K562 (cell line): ENCODE results near the gene MMP21. TPM values are rescaled to one million over a fixed set of nuclear protein-coding genes. Genes with fewer than 3 reads are reported as not detected.
A peak's percentile ranks its signal among the peaks of the same experiment; 100 is the strongest.

ENCODE experiments used
- ATAC-seq: fragments of 200-7000 bp; cut with Tn5 transposase; 3 replicates; pipeline ENCODE4 v1.9.1; 2020; ENCODE audit warnings: moderate library complexity
- BruUV-seq: library from RNA; stranded (reverse); fragments of 400-500 nt; replicated peaks from 2 replicates; lab custom pipeline; 2021; lab: Mats Ljungman, UMichigan
- CTCF ChIA-PET: fragments of 300-600 bp; formaldehyde crosslinking; extraction: SDS; loops from one replicate; lab custom pipeline; 2021; ENCODE audit warnings: low intra/inter-chr PET ratio; lab: Yijun Ruan, JAX
- POLR2A ChIA-PET: fragments of 300-600, 350-650 bp; sonication (Branson Sonifier 250); formaldehyde crosslinking; extraction: SDS; loops from one replicate; lab custom pipeline; 2021; ENCODE audit warnings: antibody characterized with exemption, inconsistent platforms; lab: Yijun Ruan, JAX
- DNase-seq, 4 experiments: peaks; one replicate each; pipeline versions ENCODE4 v3.0.0 to v3.0.0-alpha.2; 2011 to 2018; ENCODE audit warnings: low spot score in 3 of 4, mixed read lengths in 3 of 4; ENCODE audit errors: extremely low read depth in 1 of 4
- FAIRE-seq: peaks from 2 replicates; lab custom pipeline; 2011; peaks lifted over from hg19 to GRCh38; lab: Jason Lieb, UNC
- H2AFZ ChIP-seq: 2 replicates; pipeline ENCODE4 v1.6.0; 2011; ENCODE audit warnings: low read depth, low read length, control low read depth, inconsistent platforms
- H3K27ac ChIP-seq: fragments of 200-600 bp; 3 replicates; pipeline ENCODE4 v1.8.0; 2011; ENCODE audit warnings: low read depth, mild to moderate bottlenecking, control low read depth, inconsistent platforms, low read length, moderate library complexity, mixed read lengths; ENCODE audit errors: extremely low read depth
- H3K27me3 ChIP-seq, 2 experiments: fragments of 300-600 bp in 1 of 2; 2 replicates in 1 of 2; 3 replicates in 1 of 2; pipeline versions ENCODE4 v1.6.0 to v1.8.0; 2011; ENCODE audit warnings: inconsistent platforms in 2 of 2, low read length in 2 of 2, mild to moderate bottlenecking in 1 of 2, mixed read lengths in 1 of 2, moderate library complexity in 1 of 2; ENCODE audit not compliant: control insufficient read depth in 2 of 2, insufficient read depth in 2 of 2
- H3K36me3 ChIP-seq: fragments of 300-600 bp; 3 replicates; pipeline ENCODE4 v1.8.0; 2011; ENCODE audit warnings: mild to moderate bottlenecking, low read length, inconsistent platforms; ENCODE audit not compliant: control insufficient read depth, insufficient read depth
- H3K4me1 ChIP-seq, 2 experiments: fragments of 200-600 bp in 1 of 2; replicated peaks in 1 of 2; 2 replicates in 1 of 2; 3 replicates in 1 of 2; pipeline versions ENCODE4 v1.5.1 to v1.8.0; 2011; ENCODE audit warnings: inconsistent platforms in 2 of 2, low read length in 2 of 2, mild to moderate bottlenecking in 1 of 2, mixed read lengths in 1 of 2, moderate library complexity in 1 of 2; ENCODE audit not compliant: control insufficient read depth in 2 of 2, insufficient read depth in 2 of 2
- H3K4me2 ChIP-seq: 2 replicates; pipeline ENCODE4 v1.6.1; 2011; ENCODE audit warnings: low read length, control low read depth, inconsistent platforms, mixed read lengths; ENCODE audit not compliant: insufficient read depth
- H3K4me3 ChIP-seq: fragments of 200-600 bp; sonication (generic), shearing (Covaris generic); 2 replicates; pipeline ENCODE4 v1.5.1; 2016; ENCODE audit warnings: control low read depth, inconsistent platforms
- H3K79me2 ChIP-seq: fragments of 200-600 bp; 3 replicates; pipeline ENCODE4 v1.8.0; 2011; ENCODE audit warnings: low read length, inconsistent platforms; ENCODE audit not compliant: control insufficient read depth, insufficient read depth
- H3K9ac ChIP-seq, 2 experiments: 2 replicates each; pipeline versions ENCODE4 v1.6.0 to v1.6.1; 2011; ENCODE audit warnings: low read depth in 2 of 2, low read length in 2 of 2, control low read depth in 1 of 2, inconsistent platforms in 1 of 2, mild to moderate bottlenecking in 1 of 2, mixed read lengths in 1 of 2; ENCODE audit not compliant: insufficient read depth in 1 of 2
- H3K9me1 ChIP-seq: one replicate; pipeline ENCODE4 v1.6.0; 2011; ENCODE audit warnings: inconsistent platforms, mild to moderate bottlenecking, low read length, moderate library complexity; ENCODE audit not compliant: control insufficient read depth, insufficient read depth
- H3K9me3 ChIP-seq: replicated peaks from 2 replicates; pipeline ENCODE4 v1.5.1; 2011; ENCODE audit warnings: low read depth, low read length, inconsistent platforms; ENCODE audit not compliant: control insufficient read depth, insufficient read depth
- H4K20me1 ChIP-seq: replicated peaks from 2 replicates; pipeline ENCODE4 v1.6.1; 2011; ENCODE audit warnings: low read length, inconsistent platforms, mixed read lengths; ENCODE audit not compliant: control insufficient read depth, insufficient read depth
- ASH1L ChIP-seq: fragments of 450-650 bp; IDR thresholded peaks from 2 replicates; pipeline ENCODE4 v1.6.1; 2018; ENCODE audit warnings: borderline replicate concordance, mild to moderate bottlenecking, low read depth; ENCODE audit not compliant: partially characterized antibody
- CXXC5 ChIP-seq: fragments of 250-450 bp; sonication (Bioruptor Pico); IDR thresholded peaks from 2 replicates; pipeline ENCODE4 v1.8.0; 2022; ENCODE audit warnings: inconsistent platforms, mild to moderate bottlenecking, moderate library complexity
- DDX20 ChIP-seq: fragments of 450-650 bp; IDR thresholded peaks from 2 replicates; pipeline ENCODE4 v1.6.1; 2016; ENCODE audit warnings: missing genetic modification characterization, low read depth, mild to moderate bottlenecking, missing compliant biosample characterization, moderate library complexity
- FOXA3 ChIP-seq, 2 experiments: fragments of 450-650 bp in 1 of 2; sonication (generic) in 1 of 2; formaldehyde crosslinking; IDR thresholded peaks in 1 of 2; conservative IDR thresholded peaks in 1 of 2; 2 replicates each; pipeline versions ENCODE4 v1.4.0 to v1.8.0; 2020 to 2022; ENCODE audit warnings: mild to moderate bottlenecking in 2 of 2, missing genetic modification reagents in 1 of 2
- FOXP1 ChIP-seq: sonication (generic); formaldehyde crosslinking; IDR thresholded peaks from 2 replicates; pipeline ENCODE4 v1.8.0; 2022; ENCODE audit warnings: mild to moderate bottlenecking, missing genetic modification reagents
- GABPA ChIP-seq: fragments of 200-800 bp; sonication (Bioruptor generic); conservative IDR thresholded peaks from 2 replicates; pipeline ENCODE4 v1.6.1; 2016; ENCODE audit warnings: low read depth, missing genetic modification characterization, missing compliant biosample characterization
- HDAC2 ChIP-seq: fragments of 450-650 bp; IDR thresholded peaks from 2 replicates; pipeline ENCODE4 v1.6.1; 2016; ENCODE audit warnings: mild to moderate bottlenecking
- HDAC3 ChIP-seq: fragments of 450-650 bp; IDR thresholded peaks from 2 replicates; pipeline ENCODE4 v1.6.1; 2018; ENCODE audit warnings: borderline replicate concordance, mild to moderate bottlenecking, moderate library complexity; ENCODE audit not compliant: partially characterized antibody
- MTA3 ChIP-seq: fragments of 450-650 bp; formaldehyde crosslinking; IDR thresholded peaks from 2 replicates; pipeline ENCODE4 v1.6.1; 2017; ENCODE audit warnings: mild to moderate bottlenecking, borderline replicate concordance
- NEUROD1 ChIP-seq: fragments of 150-350 bp; IDR thresholded peaks from 2 replicates; pipeline ENCODE4 v1.6.1; 2014; ENCODE audit warnings: borderline replicate concordance, low read length, low read depth; ENCODE audit not compliant: partially characterized antibody
- PHB2 ChIP-seq: fragments of 450-650 bp; IDR thresholded peaks from 2 replicates; pipeline ENCODE4 v1.6.1; 2017; ENCODE audit warnings: low read depth
- PML ChIP-seq: IDR thresholded peaks from 2 replicates; pipeline ENCODE4 v1.6.1; 2012; ENCODE audit warnings: low read length, inconsistent platforms
- SMARCC2 ChIP-seq: fragments of 450-650 bp; IDR thresholded peaks from 2 replicates; pipeline ENCODE4 v1.6.1; 2017; ENCODE audit warnings: antibody characterized with exemption, moderate library complexity, mild to moderate bottlenecking, low read depth
- TBP ChIP-seq: optimal IDR thresholded peaks from 2 replicates; pipeline ENCODE3; 2011; ENCODE audit warnings: low read depth, low read length, improper control_type of control experiment
- TCF3 ChIP-seq: sonication (generic); formaldehyde crosslinking; IDR thresholded peaks from 2 replicates; pipeline ENCODE4 v1.4.0; 2020; ENCODE audit warnings: mild to moderate bottlenecking, missing genetic modification reagents
- ZNF140 ChIP-seq: fragments of 250-450 bp; sonication (Bioruptor Pico); IDR thresholded peaks from 2 replicates; pipeline ENCODE4 v1.8.0; 2021; ENCODE audit warnings: moderate library complexity, mild to moderate bottlenecking, inconsistent platforms
- ZNF165 ChIP-seq: fragments of 250-450 bp; sonication (Bioruptor Pico); IDR thresholded peaks from 2 replicates; pipeline ENCODE4 v1.4.0; 2020; ENCODE audit warnings: borderline replicate concordance
- WGBS: fragments of 100-300 bp; shearing (Covaris generic); methylation state at CpG from one replicate; pipeline ENCODE4 v1.1.6; 2016; ENCODE audit warnings: low coverage, mixed read lengths; ENCODE audit not compliant: insufficient coverage; ENCODE audit errors: missing lambda C conversion rate; 5-methylcytosine and 5-hydroxymethylcytosine counted together
- in situ Hi-C: fragments of 300-500 bp; cut with MboI; formaldehyde crosslinking; loops from 4 replicates; pipeline ENCODE4 v1.15.0; 2018; ENCODE audit warnings: inconsistent platforms, mixed read lengths
- intact Hi-C: fragments of 100-400 bp; cut with micrococcal nuclease; formaldehyde crosslinking; loops from 2 replicates; pipeline ENCODE4 v1.14.2; 2022
- polyA plus RNA-seq, 8 experiments: library from polyadenylated mRNA; depleted of rRNA in 4 of 8; stranded (reverse) in 5 of 8; unstranded in 3 of 8; fragments of >200 nt; fragmentation: Nextera tagmentation in 2 of 8; fragmentation: Illumina TruSeq in 1 of 8; extraction: Ambion mirVana in 2 of 8; extraction: Trizol in 1 of 8; gene quantifications; 2 replicates each; pipeline versions ENCODE4 v1.2.1 to v1.2.3, GENCODE V29; 2011 to 2014; ENCODE audit warnings: inconsistent platforms in 1 of 8, missing spikeins in 1 of 8
- total RNA-seq, 7 experiments: library from RNA; depleted of rRNA in 6 of 7; stranded (reverse); fragments of >200 nt in 6 of 7; fragmentation: Illumina TruSeq in 2 of 7; extraction: Trizol in 2 of 7; gene quantifications; 2 replicates each; pipeline versions ENCODE4 v1.2.1 to v1.2.3, GENCODE V29; 2011 to 2021; ENCODE audit warnings: low replicate concordance in 1 of 7
- TF ChIP-seq, protein P1 (sequence below), 2 experiments: fragments of 450-650 bp; IDR thresholded peaks; 2 replicates each; pipeline ENCODE4 v1.6.1; 2018; ENCODE audit warnings: mild to moderate bottlenecking in 2 of 2, low read depth in 1 of 2; ENCODE audit not compliant: partially characterized antibody in 2 of 2
- TF ChIP-seq, protein P2 (sequence below): fragments of 450-650 bp; IDR thresholded peaks from 2 replicates; pipeline ENCODE4 v1.6.1; 2016

Gene MMP21
- total and polyA plus RNA-seq, 9 of the 15 experiments (the other 6 are each of a cell fraction or from before 2014, with no cell fraction given) = not detected

GRCh38 chr10:125816548-125816947, 40.9 kb upstream of the MMP21 start:
- Histone ChIP-seq H3K27me3 (no peaks in the 10 kb centered on the region), H4K20me1 (no peaks in the 10 kb centered on the region), H2AFZ (peak overlapping the region; percentile 55), H3K9me1 (no peaks in the 10 kb centered on the region), H3K9ac (peak overlapping the region; percentile 49 to 84; a peak in 3 of 4 replicates), H3K27ac (peak overlapping the region; percentile 89), H3K4me3 (peak overlapping the region; percentile 36), H3K79me2 (peaks cover 53% of the 10 kb centered on the region), H3K4me1 (peaks cover 0 to 45% of the 10 kb centered on the region in 2 experiments; a peak in 4 of 5 replicates), H3K36me3 (peaks cover 26% of the 10 kb centered on the region), H3K4me2 (peak overlapping the region; percentile 86), H3K9me3 (no peaks in the 10 kb centered on the region)
- ChIA-PET CTCF (no interaction called here), POLR2A (interaction anchor here (1.3 to 1.8 kb wide), 2 partner anchors 11 to 20 kb away, joined by 4 to 6 read pairs; no protein-coding TSS in a partner anchor)
- ATAC-seq (peak; percentile 79), FAIRE-seq (peak; percentile 97), DNase-seq (peak; percentile 74 to 87 (median 79))
- in situ Hi-C loops (no loop called here), intact Hi-C loops (loop anchor here (5.0 kb wide), 1 partner anchor 94 kb away; no protein-coding TSS in a partner anchor)
- 0% methylated on average over 4 of the region's 4 CpGs for WGBS
- BruUV-seq = no TSS peak
- TF ChIP-seq TBP (peak; percentile 34), TCF3 (CRISPR knock-in tag) (peak; percentile 95), CXXC5 (CRISPR knock-in tag) (peak; percentile 75), NEUROD1 (peak; percentile 17), PHB2 (peak; percentile 86), PML (peak; percentile 97), ASH1L (peak; percentile 16), HDAC3 (peak; percentile 84), ZNF165 (CRISPR knock-in tag) (no peak), FOXP1 (CRISPR knock-in tag) (no peak), GABPA (peak; percentile 29; the same call in 1 of the 2 replicates), FOXA3 (CRISPR knock-in tag; conservative IDR thresholded peaks at IDR 0.05 in 1 of 2, IDR thresholded peaks at IDR 0.05 in 1 of 2) (peak in 1 of 2 experiments; percentile 65; a peak in 1 of 4 replicates), HDAC2 (peak; percentile 78; the same call in 1 of the 2 replicates), ZNF140 (no peak), MTA3 (peak; percentile 75), SMARCC2 (peak; percentile 92), DDX20 (tag) (no peak)
- TF ChIP-seq, protein P1, sequence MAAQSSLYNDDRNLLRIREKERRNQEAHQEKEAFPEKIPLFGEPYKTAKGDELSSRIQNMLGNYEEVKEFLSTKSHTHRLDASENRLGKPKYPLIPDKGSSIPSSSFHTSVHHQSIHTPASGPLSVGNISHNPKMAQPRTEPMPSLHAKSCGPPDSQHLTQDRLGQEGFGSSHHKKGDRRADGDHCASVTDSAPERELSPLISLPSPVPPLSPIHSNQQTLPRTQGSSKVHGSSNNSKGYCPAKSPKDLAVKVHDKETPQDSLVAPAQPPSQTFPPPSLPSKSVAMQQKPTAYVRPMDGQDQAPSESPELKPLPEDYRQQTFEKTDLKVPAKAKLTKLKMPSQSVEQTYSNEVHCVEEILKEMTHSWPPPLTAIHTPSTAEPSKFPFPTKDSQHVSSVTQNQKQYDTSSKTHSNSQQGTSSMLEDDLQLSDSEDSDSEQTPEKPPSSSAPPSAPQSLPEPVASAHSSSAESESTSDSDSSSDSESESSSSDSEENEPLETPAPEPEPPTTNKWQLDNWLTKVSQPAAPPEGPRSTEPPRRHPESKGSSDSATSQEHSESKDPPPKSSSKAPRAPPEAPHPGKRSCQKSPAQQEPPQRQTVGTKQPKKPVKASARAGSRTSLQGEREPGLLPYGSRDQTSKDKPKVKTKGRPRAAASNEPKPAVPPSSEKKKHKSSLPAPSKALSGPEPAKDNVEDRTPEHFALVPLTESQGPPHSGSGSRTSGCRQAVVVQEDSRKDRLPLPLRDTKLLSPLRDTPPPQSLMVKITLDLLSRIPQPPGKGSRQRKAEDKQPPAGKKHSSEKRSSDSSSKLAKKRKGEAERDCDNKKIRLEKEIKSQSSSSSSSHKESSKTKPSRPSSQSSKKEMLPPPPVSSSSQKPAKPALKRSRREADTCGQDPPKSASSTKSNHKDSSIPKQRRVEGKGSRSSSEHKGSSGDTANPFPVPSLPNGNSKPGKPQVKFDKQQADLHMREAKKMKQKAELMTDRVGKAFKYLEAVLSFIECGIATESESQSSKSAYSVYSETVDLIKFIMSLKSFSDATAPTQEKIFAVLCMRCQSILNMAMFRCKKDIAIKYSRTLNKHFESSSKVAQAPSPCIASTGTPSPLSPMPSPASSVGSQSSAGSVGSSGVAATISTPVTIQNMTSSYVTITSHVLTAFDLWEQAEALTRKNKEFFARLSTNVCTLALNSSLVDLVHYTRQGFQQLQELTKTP (IDR thresholded peaks at IDR 0.05; ENCODE audit: low read depth in 1 of 2, partially characterized antibody in 2 of 2) = peak in 1 of 2 experiments; percentile 70
- TF ChIP-seq, protein P2, sequence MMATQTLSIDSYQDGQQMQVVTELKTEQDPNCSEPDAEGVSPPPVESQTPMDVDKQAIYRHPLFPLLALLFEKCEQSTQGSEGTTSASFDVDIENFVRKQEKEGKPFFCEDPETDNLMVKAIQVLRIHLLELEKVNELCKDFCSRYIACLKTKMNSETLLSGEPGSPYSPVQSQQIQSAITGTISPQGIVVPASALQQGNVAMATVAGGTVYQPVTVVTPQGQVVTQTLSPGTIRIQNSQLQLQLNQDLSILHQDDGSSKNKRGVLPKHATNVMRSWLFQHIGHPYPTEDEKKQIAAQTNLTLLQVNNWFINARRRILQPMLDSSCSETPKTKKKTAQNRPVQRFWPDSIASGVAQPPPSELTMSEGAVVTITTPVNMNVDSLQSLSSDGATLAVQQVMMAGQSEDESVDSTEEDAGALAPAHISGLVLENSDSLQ = peak; percentile 85
